ENCODE results near the gene BRCA1.
"Not testable (repeated sequence)": the region's sequence is repeated elsewhere in the genome, so short reads cannot be mapped to it uniquely, and the experiment has no call there.

GRCh38 chr17:43153197-43153835, 28.2 kb upstream of the BRCA1 start:
- TF ChIP-seq CTCF (IDR thresholded peaks at IDR 0.05); EZH2 (IDR thresholded peaks at IDR 0.05; ENCODE audit: borderline replicate concordance, insufficient read depth, low read depth, low read length, poor library complexity, severe bottlenecking): not testable (repeated sequence)
